GM19193 (cell line): Measurements from ENCODE around the gene ARL8B.

ENCODE experiments used
- POLR2A ChIP-seq: IDR thresholded peaks from 4 replicates; pipeline ENCODE4 v1.6.1; 2011; ENCODE audit not compliant: insufficient read depth, insufficient read length; ENCODE audit errors: extremely low read depth

ARL8B gene

GRCh38 chr3:5122030-5122740 lies at the start of gene ARL8B:
TSS of gene ARL8B (plus strand) at chr3:5122292. CDS start at chr3:5122466, 174 bp downstream.
- peak; percentile 91 for TF ChIP-seq POLR2A

GRCh38 chr3:5073374-5074085 lies 48.6 kb upstream of the ARL8B start:
- TF ChIP-seq POLR2A: no peak

DNA sequence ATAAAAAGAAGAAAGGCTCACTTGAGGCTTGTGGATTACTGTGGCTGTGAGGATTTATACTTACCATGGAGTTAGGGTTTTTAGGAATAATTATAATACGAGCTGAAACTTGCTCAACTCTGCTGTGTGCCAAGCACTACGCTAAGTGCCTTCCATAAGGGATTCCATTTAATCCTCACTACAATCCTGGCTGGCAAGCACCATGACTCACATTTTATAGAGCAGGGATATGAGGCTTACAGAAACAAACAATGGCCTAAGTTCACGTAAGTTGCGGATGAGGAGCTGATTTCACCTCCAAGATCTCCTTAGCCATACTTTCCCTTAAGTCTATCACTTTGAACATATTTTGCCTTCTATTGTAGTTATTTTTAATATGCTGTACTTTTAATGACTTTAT lies 43.9 kb upstream of the ARL8B start:
- TF ChIP-seq POLR2A: no peak

DNA sequence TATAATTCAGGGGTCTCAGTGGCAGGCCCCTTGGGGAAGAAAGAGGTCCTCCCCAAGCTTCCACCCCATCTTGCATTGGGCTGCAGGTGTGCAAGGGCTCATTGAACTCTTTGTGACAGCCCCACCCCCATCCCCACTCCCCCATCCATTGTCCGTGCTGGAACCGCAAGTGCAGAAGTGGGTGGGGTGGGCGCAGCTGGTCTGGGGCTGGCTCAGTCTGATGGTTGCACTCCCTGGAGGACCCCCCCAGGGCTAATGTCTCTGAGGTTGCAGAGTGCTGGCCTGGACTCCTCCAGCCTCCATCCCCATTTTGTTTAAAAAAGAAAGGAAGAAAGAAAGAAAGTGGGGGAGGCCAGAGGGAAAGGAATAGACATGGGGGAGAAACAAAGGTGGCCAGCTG lies 42.3 kb upstream of the ARL8B start:
- TF ChIP-seq POLR2A: no peak

- no peak for TF ChIP-seq POLR2A
These were observed 41.1 kb upstream of the ARL8B start for GRCh38 chr3:5080779-5081550.

DNA sequence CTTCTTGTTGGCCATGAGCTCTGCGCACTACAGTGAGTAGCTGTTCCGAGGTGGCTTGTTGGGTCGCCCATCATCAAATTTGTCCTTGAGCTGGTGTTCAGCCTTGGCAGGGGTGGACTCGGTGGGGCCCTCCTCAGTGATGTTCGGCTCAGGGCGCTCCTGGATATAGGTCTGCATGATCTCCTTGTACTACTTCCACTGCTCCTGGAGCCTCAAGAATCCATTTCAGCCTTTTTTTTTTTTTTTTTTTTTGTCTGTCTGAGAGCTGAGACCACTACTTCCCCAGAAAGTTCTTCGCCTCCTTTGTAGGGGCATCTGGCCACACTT lies 39.3 kb upstream of the ARL8B start:
- no peak for TF ChIP-seq POLR2A

DNA sequence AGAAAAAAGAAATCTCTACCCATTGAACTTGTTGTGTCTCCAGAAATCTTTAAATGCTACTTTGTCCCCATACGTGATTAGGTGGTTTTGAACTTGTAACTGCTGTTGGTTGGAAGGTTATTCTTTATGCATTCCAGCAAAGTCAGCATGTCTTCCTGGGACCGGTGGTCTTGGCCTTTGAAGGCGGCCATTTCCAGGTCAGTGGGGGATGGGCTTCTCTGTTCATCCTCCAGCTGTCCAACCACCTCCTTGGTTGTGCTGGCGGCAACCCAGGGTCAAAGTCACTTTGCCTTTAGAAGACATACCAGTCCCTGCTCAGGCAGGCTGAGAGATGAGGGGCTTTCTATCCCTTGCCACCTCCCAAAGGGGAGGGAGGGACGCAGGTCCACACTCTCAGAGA lies 37.9 kb upstream of the ARL8B start:
- TF ChIP-seq POLR2A: no peak

DNA sequence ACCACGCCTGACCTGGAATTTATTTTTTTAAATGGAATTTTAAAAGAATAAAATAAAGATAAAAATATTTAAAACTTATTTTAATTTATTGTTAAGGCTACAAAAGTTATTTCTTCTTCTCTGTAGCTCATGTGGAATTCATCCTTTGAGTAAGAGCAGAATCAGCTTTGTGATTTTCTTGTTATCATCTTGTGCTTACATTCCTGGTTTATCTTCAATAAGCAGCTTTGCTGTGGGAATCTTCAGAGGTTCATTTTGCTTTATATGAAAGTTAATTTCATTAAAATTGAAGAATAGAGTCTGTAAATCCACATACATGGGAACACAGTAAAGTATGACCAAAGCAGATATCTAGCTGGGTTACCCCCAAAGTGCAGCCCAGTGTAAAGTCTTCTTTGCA lies 35.4 kb upstream of the ARL8B start:
- no peak for TF ChIP-seq POLR2A

DNA sequence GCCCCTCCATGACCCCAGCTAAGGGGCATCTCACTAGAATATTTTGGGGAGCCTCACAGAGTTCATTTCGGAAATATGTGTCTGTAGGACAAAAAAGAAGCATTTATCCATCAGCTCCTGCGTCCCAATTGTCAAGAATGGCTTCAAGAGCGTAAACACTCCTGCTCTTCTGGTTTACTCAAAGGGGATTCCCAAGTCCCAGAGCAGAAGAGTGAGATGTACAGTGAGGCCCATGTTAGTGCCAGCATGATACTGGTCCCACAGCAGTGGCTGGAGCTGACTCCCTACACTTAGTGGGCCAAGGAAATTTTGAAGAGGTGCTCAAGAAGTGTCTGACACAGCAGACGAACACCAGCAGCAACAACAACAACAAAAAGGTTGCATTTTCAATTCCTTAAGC lies 34.9 kb upstream of the ARL8B start:
- TF ChIP-seq POLR2A: no peak

DNA sequence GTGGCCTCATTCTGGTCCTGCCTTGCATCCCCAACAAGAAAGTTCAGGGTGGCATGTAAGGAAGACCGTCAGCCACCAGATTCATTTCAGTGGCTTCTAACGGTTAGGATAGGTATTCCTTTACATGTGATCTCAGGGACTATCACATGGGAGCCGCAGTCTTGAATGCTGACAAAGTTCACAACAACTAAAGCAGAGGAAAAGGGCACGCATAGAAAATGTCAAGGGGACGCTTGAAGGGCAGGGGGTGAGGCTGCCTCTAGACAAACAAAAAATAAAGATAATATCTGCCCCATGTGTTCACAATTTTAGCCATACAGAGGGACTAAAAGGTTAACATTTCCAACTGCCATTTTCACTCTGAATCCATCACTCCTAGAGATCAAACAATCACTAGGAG lies 31.9 kb upstream of the ARL8B start:
- TF ChIP-seq POLR2A: no peak

DNA sequence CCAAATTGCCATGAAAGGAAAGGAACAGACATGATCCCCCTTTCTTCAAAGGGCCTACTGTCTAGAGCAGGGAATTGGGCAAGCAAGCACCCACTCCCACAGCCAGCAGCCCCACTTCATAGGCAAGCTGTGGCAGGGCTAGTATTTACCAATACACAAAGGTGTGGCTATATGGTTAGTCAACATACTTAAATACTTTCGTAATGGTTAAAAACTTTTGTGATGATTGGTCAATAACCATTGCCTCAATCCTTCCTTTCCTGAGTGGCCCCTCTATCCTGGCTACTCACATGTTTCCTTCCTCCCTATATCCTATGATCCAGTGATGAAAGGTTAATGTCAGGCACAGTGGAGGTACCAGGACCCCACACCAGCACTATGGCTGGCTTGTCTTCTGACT lies 30.1 kb upstream of the ARL8B start:
- TF ChIP-seq POLR2A: no peak

GRCh38 chr3:5093731-5094130 lies 28.4 kb upstream of the ARL8B start:
- TF ChIP-seq POLR2A: no peak

DNA sequence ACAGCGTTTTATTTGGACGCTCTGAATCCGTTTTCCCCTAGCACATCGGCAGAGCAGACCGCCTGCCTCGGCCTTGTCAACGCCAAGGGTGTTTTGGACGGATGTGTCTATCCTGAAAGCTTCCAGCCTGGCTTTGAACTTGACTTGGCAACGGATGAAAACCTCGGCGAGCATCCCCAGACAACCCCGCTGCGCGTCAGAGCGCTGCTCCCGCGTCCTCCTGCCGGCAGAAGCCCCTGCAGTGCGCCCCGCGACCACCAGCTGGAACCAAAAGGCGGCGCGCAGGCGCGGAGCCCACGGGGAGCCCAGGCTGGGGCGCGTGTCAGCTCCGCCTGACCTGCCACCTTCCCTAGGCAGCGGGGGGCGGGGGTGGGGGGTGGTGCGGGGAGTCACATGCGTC lies 26.2 kb upstream of the ARL8B start:
- no peak for TF ChIP-seq POLR2A

GRCh38 chr3:5096336-5097008 lies 25.6 kb upstream of the ARL8B start:
- TF ChIP-seq POLR2A: no peak

DNA sequence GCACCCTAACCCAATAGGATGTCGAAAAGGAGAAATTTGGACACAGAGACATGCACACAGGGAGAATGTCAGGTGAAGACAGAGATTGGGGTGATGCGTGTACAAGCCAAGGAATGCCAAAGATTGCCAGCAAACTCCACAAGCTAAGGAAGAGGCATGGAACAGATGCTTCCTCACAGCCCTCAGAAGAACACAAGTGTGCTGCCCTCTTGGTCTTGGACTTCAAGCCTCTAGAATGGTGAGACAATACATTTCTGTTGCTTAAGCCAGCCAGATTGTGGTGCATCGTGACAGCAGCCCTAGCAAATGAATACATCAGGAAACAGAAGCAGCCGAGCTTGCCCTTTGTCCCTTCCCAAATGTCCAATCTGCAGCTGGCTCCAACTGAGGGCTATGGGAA lies 23.7 kb upstream of the ARL8B start:
- TF ChIP-seq POLR2A: no peak
